ENCODE measurements around the gene IFNG. TPM values are rescaled to one million over a fixed set of nuclear protein-coding genes. Genes with fewer than 3 reads are reported as not detected.
A peak's percentile ranks its signal among the peaks of the same experiment; 100 is the strongest.
"Not testable (repeated sequence)": the region's sequence is repeated elsewhere in the genome, so short reads cannot be mapped to it uniquely, and the experiment has no call there.

The IFNG gene
- total and polyA plus RNA-seq, 9 donors: not detected

DNA sequence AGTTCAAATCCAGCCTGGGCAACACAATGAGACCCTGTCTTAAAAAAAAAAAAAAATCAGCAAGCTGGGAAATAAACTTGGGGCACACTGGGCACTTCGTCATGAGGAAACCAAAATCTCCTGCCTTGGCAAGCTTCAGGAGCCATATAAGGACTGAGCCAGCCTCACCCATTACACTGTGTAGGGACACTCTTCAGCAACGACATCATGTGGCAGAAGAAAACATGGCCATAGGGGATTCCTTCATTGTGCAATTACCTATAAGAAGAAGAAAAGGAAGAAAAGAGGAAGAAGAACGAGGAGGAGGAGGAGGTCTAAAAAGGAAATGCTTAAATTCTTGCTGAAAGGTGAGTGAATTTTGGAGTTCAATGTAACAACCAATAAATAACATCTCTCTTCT is 26.1 kb upstream of the IFNG start:
- Histone ChIP-seq H3K27ac (ENCODE audit: low read length) (no peak overlapping the region), H3K36me3 (ENCODE audit: control insufficient read depth, insufficient read depth, low read length) (no peaks in the 10 kb centered on the region), H3K4me1 (ENCODE audit: control insufficient read depth, insufficient read depth, low read length) (no peaks in the 10 kb centered on the region), H3K9me3 (replicated peaks; ENCODE audit: control insufficient read depth, low read depth, low read length) (no peaks in the 10 kb centered on the region), H3K27me3 (ENCODE audit: control insufficient read depth, insufficient read depth, low read length) (no peaks in the 10 kb centered on the region), H3K4me3 (ENCODE audit: low read length) (no peak overlapping the region)
- WGBS (ENCODE audit: insufficient coverage): 79% methylated on average over 2 of the region's 3 CpGs
- no peak for DNase-seq

- H3K27ac ChIP-seq (ENCODE audit: low read length): peak overlapping the region; percentile 7
- DNase-seq: peak; percentile 67
- no peaks in the 10 kb centered on the region for H3K27me3 ChIP-seq (ENCODE audit: control insufficient read depth, insufficient read depth, low read length)
- H3K4me1 ChIP-seq (ENCODE audit: control insufficient read depth, insufficient read depth, low read length): no peaks in the 10 kb centered on the region
- H3K9me3 ChIP-seq (replicated peaks; ENCODE audit: control insufficient read depth, low read depth, low read length): no peaks in the 10 kb centered on the region
- no peaks in the 10 kb centered on the region for H3K36me3 ChIP-seq (ENCODE audit: control insufficient read depth, insufficient read depth, low read length)
- 36% methylated on average over 2 of the region's 3 CpGs for WGBS (ENCODE audit: insufficient coverage)
- no peak overlapping the region for H3K4me3 ChIP-seq (ENCODE audit: low read length)
Measured at GRCh38 chr12:68180792-68181744, 21.5 kb upstream of the IFNG start.

- Histone ChIP-seq H3K27ac (ENCODE audit: low read length) (no peak overlapping the region), H3K36me3 (ENCODE audit: control insufficient read depth, insufficient read depth, low read length) (no peaks in the 10 kb centered on the region), H3K4me1 (ENCODE audit: control insufficient read depth, insufficient read depth, low read length) (no peaks in the 10 kb centered on the region), H3K4me3 (ENCODE audit: low read length) (no peak overlapping the region), H3K27me3 (ENCODE audit: control insufficient read depth, insufficient read depth, low read length) (no peaks in the 10 kb centered on the region), H3K9me3 (replicated peaks; ENCODE audit: control insufficient read depth, low read depth, low read length) (no peaks in the 10 kb centered on the region)
- DNase-seq: no peak
- WGBS (ENCODE audit: insufficient coverage): 81% methylated on average over 3 of the region's 3 CpGs
Measured at GRCh38 chr12:68178774-68179439, 19.4 kb upstream of the IFNG start.

DNA sequence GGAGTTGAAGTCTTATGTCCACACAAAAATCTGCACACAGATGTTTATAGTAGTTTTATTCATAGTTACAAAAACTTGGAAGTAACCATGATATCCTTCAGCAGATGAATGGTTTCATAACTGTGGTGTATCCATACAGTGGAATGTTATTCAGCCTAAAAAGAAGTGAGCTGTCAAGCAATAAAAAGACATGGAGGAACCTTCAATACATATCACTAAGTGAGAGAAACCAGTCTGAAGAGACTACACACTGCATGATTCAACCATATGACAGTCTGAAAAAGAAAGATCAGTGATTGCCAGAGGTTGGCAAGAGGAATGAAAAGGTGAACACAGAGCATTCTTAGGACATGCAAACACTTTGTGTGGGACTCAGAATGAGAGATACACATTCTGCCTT is 18.6 kb upstream of the IFNG start:
- Histone ChIP-seq H3K4me3 (ENCODE audit: low read length) (no peak overlapping the region), H3K4me1 (ENCODE audit: control insufficient read depth, insufficient read depth, low read length) (no peaks in the 10 kb centered on the region), H3K27me3 (ENCODE audit: control insufficient read depth, insufficient read depth, low read length) (no peaks in the 10 kb centered on the region), H3K27ac (ENCODE audit: low read length) (no peak overlapping the region), H3K9me3 (replicated peaks; ENCODE audit: control insufficient read depth, low read depth, low read length) (no peaks in the 10 kb centered on the region), H3K36me3 (ENCODE audit: control insufficient read depth, insufficient read depth, low read length) (no peaks in the 10 kb centered on the region)
- no peak for DNase-seq

GRCh38 chr12:68177562-68177961 is 18.0 kb upstream of the IFNG start:
- no peaks in the 10 kb centered on the region for H3K9me3 ChIP-seq (replicated peaks; ENCODE audit: control insufficient read depth, low read depth, low read length)
- 63% methylated on average over 1 of the region's 2 CpGs for WGBS (ENCODE audit: insufficient coverage)

DNA sequence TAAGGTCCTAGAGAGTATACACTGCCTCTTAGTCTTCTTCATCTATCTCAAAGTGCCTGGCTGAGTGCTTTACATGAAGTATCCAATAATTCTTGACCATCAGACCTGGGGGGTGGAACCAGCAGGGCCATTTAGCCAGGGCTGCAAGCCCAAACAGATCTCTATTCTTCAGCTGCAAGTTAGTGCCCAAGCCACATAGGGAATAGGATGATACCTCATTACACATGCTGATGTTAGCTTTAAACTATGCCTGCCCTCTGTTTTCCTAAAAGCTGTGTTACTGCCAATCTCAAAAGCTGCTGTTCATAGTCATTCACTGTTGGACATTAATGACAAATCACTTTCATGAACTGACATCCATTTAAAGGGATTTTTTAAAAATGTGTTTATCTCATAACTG is 16.7 kb upstream of the IFNG start:
- Histone ChIP-seq H3K27me3 (ENCODE audit: control insufficient read depth, insufficient read depth, low read length) (no peaks in the 10 kb centered on the region), H3K9me3 (replicated peaks; ENCODE audit: control insufficient read depth, low read depth, low read length) (no peaks in the 10 kb centered on the region), H3K36me3 (ENCODE audit: control insufficient read depth, insufficient read depth, low read length) (no peaks in the 10 kb centered on the region), H3K27ac (ENCODE audit: low read length) (no peak overlapping the region), H3K4me3 (ENCODE audit: low read length) (no peak overlapping the region), H3K4me1 (ENCODE audit: control insufficient read depth, insufficient read depth, low read length) (no peaks in the 10 kb centered on the region)
- no peak for DNase-seq

More at GRCh38 chr12:68177562-68177961, 18.0 kb upstream of the IFNG start:
- H3K27ac ChIP-seq (ENCODE audit: low read length): no peak overlapping the region
- DNase-seq: no peak
- no peak overlapping the region for H3K4me3 ChIP-seq (ENCODE audit: low read length)
- H3K27me3 ChIP-seq (ENCODE audit: control insufficient read depth, insufficient read depth, low read length): no peaks in the 10 kb centered on the region
- no peaks in the 10 kb centered on the region for H3K36me3 ChIP-seq (ENCODE audit: control insufficient read depth, insufficient read depth, low read length)
- no peaks in the 10 kb centered on the region for H3K4me1 ChIP-seq (ENCODE audit: control insufficient read depth, insufficient read depth, low read length)

DNA sequence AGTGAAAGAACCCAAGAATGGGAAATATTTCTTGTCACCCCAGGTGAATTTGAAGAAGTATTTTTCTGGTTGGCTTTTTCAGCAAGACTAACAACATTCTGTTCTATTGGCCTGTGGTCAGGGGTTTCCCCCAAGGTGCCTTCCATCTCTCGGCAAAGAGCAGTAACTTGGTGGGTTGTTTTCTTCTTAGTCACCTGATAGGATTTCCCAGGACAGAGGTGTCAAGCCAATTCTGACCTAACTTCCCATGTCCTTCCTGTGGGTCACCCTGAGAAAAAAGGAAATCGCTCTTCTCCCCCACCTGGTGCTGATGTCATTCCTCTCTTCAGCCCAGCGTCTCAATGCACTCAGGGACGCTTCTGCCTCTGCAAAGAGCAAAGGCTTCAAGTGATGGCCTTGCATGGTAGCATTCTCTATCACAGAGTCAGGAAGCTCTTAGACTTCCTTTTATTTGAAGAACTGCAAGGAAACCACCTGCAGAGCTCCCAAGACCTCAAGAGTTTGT is 16.1 kb upstream of the IFNG start:
- Histone ChIP-seq H3K27me3 (ENCODE audit: control insufficient read depth, insufficient read depth, low read length) (no peaks in the 10 kb centered on the region), H3K4me1 (ENCODE audit: control insufficient read depth, insufficient read depth, low read length) (no peaks in the 10 kb centered on the region), H3K36me3 (ENCODE audit: control insufficient read depth, insufficient read depth, low read length) (no peaks in the 10 kb centered on the region), H3K4me3 (ENCODE audit: low read length) (no peak overlapping the region), H3K9me3 (replicated peaks; ENCODE audit: control insufficient read depth, low read depth, low read length) (no peaks in the 10 kb centered on the region), H3K27ac (ENCODE audit: low read length) (no peak overlapping the region)
- DNase-seq: peak; percentile 18
- WGBS (ENCODE audit: insufficient coverage): 8% methylated on average over 2 of the region's 4 CpGs

- not testable (repeated sequence) for H3K36me3 ChIP-seq (ENCODE audit: control insufficient read depth, insufficient read depth, low read length); H3K9me3 ChIP-seq (replicated peaks; ENCODE audit: control insufficient read depth, low read depth, low read length); H3K27me3 ChIP-seq (ENCODE audit: control insufficient read depth, insufficient read depth, low read length); DNase-seq; H3K4me3 ChIP-seq (ENCODE audit: low read length); H3K4me1 ChIP-seq (ENCODE audit: control insufficient read depth, insufficient read depth, low read length); H3K27ac ChIP-seq (ENCODE audit: low read length)
- WGBS (ENCODE audit: insufficient coverage): no CpG with 5 or more reads among the region's 3 CpGs
Measured at GRCh38 chr12:68174761-68175160, 15.2 kb upstream of the IFNG start.

GRCh38 chr12:68173792-68174191 is 14.3 kb upstream of the IFNG start:
- Histone ChIP-seq H3K36me3 (ENCODE audit: control insufficient read depth, insufficient read depth, low read length) (no peaks in the 10 kb centered on the region), H3K9me3 (replicated peaks; ENCODE audit: control insufficient read depth, low read depth, low read length) (no peaks in the 10 kb centered on the region), H3K4me3 (ENCODE audit: low read length) (no peak overlapping the region), H3K27me3 (ENCODE audit: control insufficient read depth, insufficient read depth, low read length) (no peaks in the 10 kb centered on the region), H3K4me1 (ENCODE audit: control insufficient read depth, insufficient read depth, low read length) (no peaks in the 10 kb centered on the region), H3K27ac (ENCODE audit: low read length) (no peak overlapping the region)
- no peak for DNase-seq

- H3K4me1 ChIP-seq (ENCODE audit: control insufficient read depth, insufficient read depth, low read length): no peaks in the 10 kb centered on the region
- no peak overlapping the region for H3K4me3 ChIP-seq (ENCODE audit: low read length)
Measured at GRCh38 chr12:68170726-68171125, 11.2 kb upstream of the IFNG start.

More at GRCh38 chr12:68170726-68171125, 11.2 kb upstream of the IFNG start:
- WGBS (ENCODE audit: insufficient coverage): no CpG with 5 or more reads among the region's 2 CpGs
- no peak overlapping the region for H3K27ac ChIP-seq (ENCODE audit: low read length)
- no peak for DNase-seq
- no peaks in the 10 kb centered on the region for H3K9me3 ChIP-seq (replicated peaks; ENCODE audit: control insufficient read depth, low read depth, low read length)
- no peaks in the 10 kb centered on the region for H3K36me3 ChIP-seq (ENCODE audit: control insufficient read depth, insufficient read depth, low read length)
- H3K27me3 ChIP-seq (ENCODE audit: control insufficient read depth, insufficient read depth, low read length): no peaks in the 10 kb centered on the region

Data from muscle of leg (tissue), 11 donors.